Measurements from ENCODE around the gene GPRC5A. TPM values are rescaled to one million over a fixed set of nuclear protein-coding genes. Genes with fewer than 3 reads are reported as not detected.
A peak's percentile ranks its signal among the peaks of the same experiment; 100 is the strongest.

The GPRC5A gene
- total and polyA plus RNA-seq, 2 of the 4 experiments (the other 2 are of a cell fraction) = 49.6 to 201 TPM

- Histone ChIP-seq H3K4ac (ENCODE audit: low read depth, low read length) (no peak overlapping the region), H3K9me3 (ENCODE audit: control insufficient read depth, insufficient read depth, low read length) (no peaks in the 10 kb centered on the region), H3K14ac (replicated peaks; ENCODE audit: low read depth, low read length) (no peak overlapping the region), H2BK20ac (ENCODE audit: low read depth, low read length) (no peak overlapping the region), H3K27me3 (ENCODE audit: control insufficient read depth, insufficient read depth, low read length) (no peaks in the 10 kb centered on the region), H3K18ac (ENCODE audit: low read depth, low read length) (no peak overlapping the region), H3K23ac (ENCODE audit: low read depth, low read length) (no peak overlapping the region), H4K20me1 (ENCODE audit: insufficient read depth, low read length) (no peaks in the 10 kb centered on the region), H3K9me1 (ENCODE audit: insufficient read depth, low read length) (0 out of 2 replicates have a peak, but pooled peaks cover 6% of the 10 kb centered on the region), H2BK120ac (ENCODE audit: low read depth, low read length) (no peak overlapping the region), H3K9ac (ENCODE audit: low read depth, low read length) (no peak overlapping the region), H3K4me1 (ENCODE audit: control insufficient read depth, insufficient read depth, low read length) (peaks cover 2% of the 10 kb centered on the region; the same call in 1 of the 2 replicates), H3K36me3 (ENCODE audit: control insufficient read depth, insufficient read depth, low read length) (peaks cover 2% of the 10 kb centered on the region), H3K4me3 (ENCODE audit: insufficient read depth, low read depth, low read length) (no peak overlapping the region), H3K27ac (ENCODE audit: insufficient read depth, low read length) (no peak overlapping the region), H2AK9ac (replicated peaks; ENCODE audit: low read depth, low read length, poor library complexity) (no peak overlapping the region), H4K91ac (ENCODE audit: insufficient read depth, low read depth, low read length) (no peak overlapping the region), H3K4me2 (ENCODE audit: low read depth, low read length) (no peak overlapping the region), H2AK5ac (ENCODE audit: low read depth, low read length) (no peak overlapping the region), H4K8ac (ENCODE audit: low read depth in 2 of 2, low read length in 2 of 2) (no peak overlapping the region), H4K5ac (ENCODE audit: low read depth, low read length) (no peak overlapping the region), H3K79me1 (ENCODE audit: low read depth in 1 of 2, low read length in 2 of 2) (no peaks in the 10 kb centered on the region), H3K56ac (ENCODE audit: extremely low read depth, insufficient read depth, low read length) (no peak overlapping the region), H2AFZ (replicated peaks; ENCODE audit: low read length, poor library complexity) (no peak overlapping the region), H2BK15ac (ENCODE audit: low read depth, low read length) (no peak overlapping the region), H2BK5ac (ENCODE audit: low read depth, low read length, poor library complexity, severe bottlenecking) (no peak overlapping the region)
- CTCF ChIA-PET = no interaction called here
- POLR2A ChIA-PET (ENCODE audit: unreplicated experiment) = no interaction called here
- DNase-seq (no peak), ATAC-seq (ENCODE audit: low read depth) (no peak)
- dilution Hi-C loops (cut with HindIII; ENCODE audit: low sequenced_read_pairs, unreplicated experiment) (no loop called here), in situ Hi-C loops (cut with MboI; ENCODE audit: low sequenced_read_pairs) (no loop called here), intact Hi-C loops (cut with micrococcal nuclease) (no loop called here)
- BruUV-seq (replicated peaks) = no TSS peak
- TF ChIP-seq MAZ (IDR thresholded peaks at IDR 0.05; ENCODE audit: borderline replicate concordance, low read depth, low read length) = no peak
- TF ChIP-seq MAFK (IDR thresholded peaks at IDR 0.05; ENCODE audit: low read depth, low read length) = peak; percentile 32; the same call in 1 of the 2 replicates
- TF ChIP-seq SMC3 (IDR thresholded peaks at IDR 0.05; ENCODE audit: low read depth, low read length) = no peak
Observed at GRCh38 chr12:12945591-12945990, 54.2 kb downstream of the GPRC5A start.
